Measurements from ENCODE around the gene LGALS7B.

DNA sequence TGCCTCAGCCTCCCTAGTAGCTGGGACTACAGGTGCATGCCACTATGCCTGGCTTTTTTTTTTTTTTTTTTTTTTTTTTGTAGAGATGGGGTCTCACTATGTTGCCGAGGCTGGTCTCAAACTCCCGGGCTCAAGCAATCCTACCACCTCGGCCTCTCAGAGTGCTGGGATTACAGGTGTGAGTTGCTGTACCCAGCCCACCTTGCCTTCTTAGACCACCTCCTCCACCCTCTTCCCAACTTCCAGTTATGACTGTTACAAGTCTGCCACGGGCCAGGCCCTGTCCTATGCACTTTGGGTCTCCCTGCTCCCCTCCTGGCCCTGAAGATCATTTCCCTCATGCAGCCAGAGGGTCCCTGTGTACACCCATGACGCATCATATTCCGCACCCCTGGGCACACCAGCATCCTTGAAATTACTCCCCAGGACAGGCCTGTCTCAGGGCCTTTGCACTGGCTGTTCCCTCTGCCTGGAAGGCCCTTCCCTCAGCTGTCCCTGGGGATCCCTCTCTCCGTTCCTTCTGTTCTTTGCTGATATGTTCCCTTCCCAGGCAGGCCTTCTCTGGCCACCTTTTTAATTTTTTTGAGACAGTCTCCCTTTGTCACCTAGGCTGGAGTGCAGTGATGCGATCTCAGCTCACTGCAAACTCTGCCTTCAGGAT, 20.7 kb downstream of the LGALS7B start:
- TF ChIP-seq, protein P1, sequence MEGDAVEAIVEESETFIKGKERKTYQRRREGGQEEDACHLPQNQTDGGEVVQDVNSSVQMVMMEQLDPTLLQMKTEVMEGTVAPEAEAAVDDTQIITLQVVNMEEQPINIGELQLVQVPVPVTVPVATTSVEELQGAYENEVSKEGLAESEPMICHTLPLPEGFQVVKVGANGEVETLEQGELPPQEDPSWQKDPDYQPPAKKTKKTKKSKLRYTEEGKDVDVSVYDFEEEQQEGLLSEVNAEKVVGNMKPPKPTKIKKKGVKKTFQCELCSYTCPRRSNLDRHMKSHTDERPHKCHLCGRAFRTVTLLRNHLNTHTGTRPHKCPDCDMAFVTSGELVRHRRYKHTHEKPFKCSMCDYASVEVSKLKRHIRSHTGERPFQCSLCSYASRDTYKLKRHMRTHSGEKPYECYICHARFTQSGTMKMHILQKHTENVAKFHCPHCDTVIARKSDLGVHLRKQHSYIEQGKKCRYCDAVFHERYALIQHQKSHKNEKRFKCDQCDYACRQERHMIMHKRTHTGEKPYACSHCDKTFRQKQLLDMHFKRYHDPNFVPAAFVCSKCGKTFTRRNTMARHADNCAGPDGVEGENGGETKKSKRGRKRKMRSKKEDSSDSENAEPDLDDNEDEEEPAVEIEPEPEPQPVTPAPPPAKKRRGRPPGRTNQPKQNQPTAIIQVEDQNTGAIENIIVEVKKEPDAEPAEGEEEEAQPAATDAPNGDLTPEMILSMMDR (IDR thresholded peaks at IDR 0.05) = no peak
- TF ChIP-seq EZH2 (IDR thresholded peaks at IDR 0.05; ENCODE audit: borderline replicate concordance, insufficient read depth, low read depth, low read length, poor library complexity, severe bottlenecking) = no peak

All from B cell (primary cell).